Osteocyte (in vitro differentiated cells): ENCODE results near the gene NRXN2. TPM values are rescaled to one million over a fixed set of nuclear protein-coding genes. Genes with fewer than 3 reads are reported as not detected.

Source experiments
- DNase-seq: peaks from one replicate; pipeline ENCODE4 v3.0.0; 2021; ENCODE audit warnings: mixed read lengths; ENCODE audit not compliant: unreplicated experiment; ENCODE audit errors: extremely low spot score
- H3K27ac Mint-ChIP-seq: one replicate; pipeline ENCODE4 v1.8.0; 2021; ENCODE audit warnings: mild to moderate bottlenecking, mixed read lengths; ENCODE audit not compliant: unreplicated experiment
- H3K27me3 Mint-ChIP-seq: one replicate; pipeline ENCODE4 v1.8.0; 2021; ENCODE audit warnings: mixed read lengths; ENCODE audit not compliant: unreplicated experiment
- H3K36me3 Mint-ChIP-seq: one replicate; pipeline ENCODE4 v1.8.0; 2021; ENCODE audit warnings: mixed read lengths; ENCODE audit not compliant: unreplicated experiment
- H3K4me1 Mint-ChIP-seq: one replicate; pipeline ENCODE4 v1.8.0; 2021; ENCODE audit warnings: mixed read lengths; ENCODE audit not compliant: unreplicated experiment
- H3K4me3 Mint-ChIP-seq: one replicate; pipeline ENCODE4 v1.8.0; 2021; ENCODE audit warnings: mild to moderate bottlenecking, moderate library complexity, mixed read lengths; ENCODE audit not compliant: unreplicated experiment
- H3K9me3 Mint-ChIP-seq: one replicate; pipeline ENCODE4 v1.8.0; 2021; ENCODE audit warnings: mixed read lengths; ENCODE audit not compliant: unreplicated experiment
- CTCF ChIP-seq: fragments of 200-600 bp; sonication (generic); IDR thresholded peaks from 2 replicates; pipeline ENCODE4 v1.5.0; 2021; ENCODE audit warnings: antibody characterized with exemption, mild to moderate bottlenecking, moderate library complexity
- total RNA-seq: library from RNA; stranded (reverse); gene quantifications from 2 replicates; pipeline ENCODE4 v1.2.1, GENCODE V29; 2021

Gene NRXN2
- total RNA-seq, 1 donor from 2014 or later = 2.6 TPM

DNA sequence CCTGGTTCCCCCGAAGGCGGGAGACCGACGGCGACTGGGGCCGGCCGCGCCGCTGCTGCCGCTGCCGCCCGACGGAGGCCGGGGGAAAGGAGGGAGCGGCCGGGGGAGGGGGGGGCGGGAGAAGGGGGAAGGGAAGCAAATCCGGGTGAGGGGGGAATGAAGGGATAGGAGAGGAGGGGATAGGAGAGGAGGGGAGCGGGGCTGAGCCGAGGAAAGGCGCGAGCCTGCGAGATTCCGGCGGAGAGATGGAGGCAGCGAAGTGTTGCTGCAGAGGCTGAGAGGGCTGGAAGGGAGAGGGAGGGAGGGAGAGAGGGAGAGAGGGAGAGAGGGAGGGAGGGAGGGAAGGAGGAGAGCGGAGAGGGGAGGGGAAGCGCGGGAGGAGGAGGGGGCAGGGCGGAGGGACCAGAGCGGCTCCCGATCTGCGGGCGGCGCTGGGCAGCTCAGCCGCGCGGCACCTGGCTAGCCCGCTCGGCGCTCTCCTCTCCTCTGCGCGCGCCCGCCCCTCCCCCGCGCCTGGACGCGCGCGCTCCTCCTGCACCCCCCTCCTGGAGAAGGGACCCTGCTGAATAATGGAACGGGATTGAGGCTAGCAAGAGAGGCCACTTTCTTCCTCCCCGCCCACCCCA, 79.6 kb downstream of the NRXN2 start:
- H3K36me3 Mint-ChIP-seq = no peaks in the 10 kb centered on the region
- peaks cover 14% of the 10 kb centered on the region for H3K4me1 Mint-ChIP-seq
- no peak overlapping the region for H3K27ac Mint-ChIP-seq
- no peaks in the 10 kb centered on the region for H3K9me3 Mint-ChIP-seq
- no peak for DNase-seq
- H3K27me3 Mint-ChIP-seq = peaks cover 24% of the 10 kb centered on the region
- H3K4me3 Mint-ChIP-seq = no peak overlapping the region
- no peak for TF ChIP-seq CTCF

- TF ChIP-seq CTCF = no peak
- Mint-ChIP-seq H3K27me3 (peaks cover 24% of the 10 kb centered on the region), H3K9me3 (no peaks in the 10 kb centered on the region), H3K4me1 (peaks cover 14% of the 10 kb centered on the region), H3K36me3 (no peaks in the 10 kb centered on the region), H3K4me3 (no peak overlapping the region), H3K27ac (no peak overlapping the region)
- no peak for DNase-seq
These were observed 80.1 kb downstream of the NRXN2 start for GRCh38 chr11:64642871-64643255.

DNA sequence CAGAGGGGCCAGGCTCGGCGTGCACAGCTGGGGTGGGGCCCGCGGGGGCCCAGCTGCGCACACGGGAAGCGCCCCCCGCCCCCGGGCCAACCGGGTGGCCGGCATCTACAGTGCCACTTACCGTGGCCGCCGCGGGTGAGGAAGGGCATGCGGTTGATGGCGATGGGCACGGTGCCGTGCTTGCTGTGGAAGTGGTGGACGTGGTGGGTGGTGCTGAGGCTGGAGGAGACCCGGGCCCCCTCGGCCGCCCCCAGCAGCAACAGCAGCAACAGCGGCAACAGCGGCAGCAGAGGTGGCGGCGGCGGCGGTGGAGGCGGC, 80.6 kb downstream of the NRXN2 start:
- Mint-ChIP-seq H3K27me3 (peaks cover 29% of the 10 kb centered on the region), H3K27ac (no peak overlapping the region), H3K36me3 (no peaks in the 10 kb centered on the region), H3K4me1 (peaks cover 13% of the 10 kb centered on the region), H3K4me3 (peak overlapping the region; percentile 27), H3K9me3 (no peaks in the 10 kb centered on the region)
- no peak for TF ChIP-seq CTCF
- no peak for DNase-seq

- H3K36me3 Mint-ChIP-seq = no peaks in the 10 kb centered on the region
- H3K9me3 Mint-ChIP-seq = no peaks in the 10 kb centered on the region
- H3K27me3 Mint-ChIP-seq = peaks cover 29% of the 10 kb centered on the region
- no peak for TF ChIP-seq CTCF
- H3K4me3 Mint-ChIP-seq = no peak overlapping the region
- peaks cover 10% of the 10 kb centered on the region for H3K4me1 Mint-ChIP-seq
- H3K27ac Mint-ChIP-seq = no peak overlapping the region
- no peak for DNase-seq
These were observed 81.2 kb downstream of the NRXN2 start for GRCh38 chr11:64641596-64642417.

DNA sequence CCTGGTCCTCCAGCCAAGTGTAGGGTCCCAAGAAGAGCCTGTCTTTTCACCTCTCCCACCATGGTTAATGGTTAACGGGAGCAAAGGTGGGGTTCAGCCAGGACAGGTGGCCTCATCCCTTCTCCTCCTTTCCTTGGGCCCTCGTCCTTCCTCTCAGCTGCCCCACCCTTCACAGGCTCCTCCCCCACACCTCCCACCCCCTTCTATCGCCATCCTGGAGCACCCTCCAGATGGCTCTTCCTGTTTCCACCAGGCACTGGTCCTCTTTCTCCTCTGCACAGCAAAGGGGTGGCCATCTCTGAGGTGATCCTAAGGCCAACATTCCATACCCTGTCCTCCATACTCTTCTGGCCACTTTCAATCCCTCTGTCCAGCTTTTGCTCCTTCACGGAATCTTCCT, 83.1 kb downstream of the NRXN2 start:
- TF ChIP-seq CTCF = no peak
- Mint-ChIP-seq H3K27ac (no peak overlapping the region), H3K36me3 (no peaks in the 10 kb centered on the region), H3K4me1 (peaks cover 6% of the 10 kb centered on the region), H3K9me3 (no peaks in the 10 kb centered on the region), H3K27me3 (peaks cover 26% of the 10 kb centered on the region), H3K4me3 (no peak overlapping the region)
- no peak for DNase-seq
